ENCODE results near the gene NPDC1. TPM values are rescaled to one million over a fixed set of nuclear protein-coding genes. Genes with fewer than 3 reads are reported as not detected.

Gene NPDC1
- total RNA-seq, 2 experiments from 2014 or later, result 14.2 to 15.9 TPM

Other genes with a start within 250 kb of the NPDC1 start
- gene CCDC183, start 249.8 kb downstream of the NPDC1 start, total RNA-seq, result under 1 TPM; 0.38 to 0.47 TPM
- 10 to 100 TPM; 74.9 to 82.7 TPM for gene RABL6, start 238.2 kb downstream of the NPDC1 start, total RNA-seq
- gene AJM1, start 203.7 kb downstream of the NPDC1 start, total RNA-seq, result 1 to 10 TPM; 1.7 to 2.0 TPM
- gene PHPT1, start 196.8 kb downstream of the NPDC1 start, total RNA-seq, result 100 to 1,000 TPM; 110 to 116 TPM
- 10 to 100 TPM; 15.9 to 16.1 TPM for gene MAMDC4, start 193.8 kb downstream of the NPDC1 start, total RNA-seq
- gene EDF1, start 179.9 kb downstream of the NPDC1 start, total RNA-seq, result 100 to 1,000 TPM; 259 to 288 TPM
- 10 to 100 TPM; 39.7 to 41.8 TPM for gene TRAF2, start 159.7 kb downstream of the NPDC1 start, total RNA-seq
- gene FBXW5, start 101.4 kb downstream of the NPDC1 start, total RNA-seq, result 10 to 100 TPM; 44.0 to 47.8 TPM
- gene C8G, start 100.9 kb downstream of the NPDC1 start, total RNA-seq, result under 1 TPM in 1 of 2 experiments, not detected in 1; 0.83 TPM
- 1 to 10 TPM; 1.1 to 1.9 TPM for gene LCN12, start 93.9 kb downstream of the NPDC1 start, total RNA-seq
- not detected for gene PTGDS, start 68.7 kb downstream of the NPDC1 start, total RNA-seq
- not detected for gene LCNL1, start 63.2 kb downstream of the NPDC1 start, total RNA-seq
- 10 to 100 TPM; 75.9 to 76.8 TPM for gene PAXX, start 53.8 kb downstream of the NPDC1 start, total RNA-seq
- gene CLIC3, start 49.6 kb downstream of the NPDC1 start, total RNA-seq, result not detected
- gene ABCA2, start 17.9 kb downstream of the NPDC1 start, total RNA-seq, result 1 to 10 TPM; 4.1 to 4.7 TPM
- not detected for gene FUT7, start 14.1 kb downstream of the NPDC1 start, total RNA-seq
- not detected for gene ENTPD2, start 7.9 kb upstream of the NPDC1 start, total RNA-seq
- gene SAPCD2, start 24.4 kb upstream of the NPDC1 start, total RNA-seq, result 1 to 10 TPM; 3.8 to 3.9 TPM
- gene UAP1L1, start 31.3 kb upstream of the NPDC1 start, total RNA-seq, result 1 to 10 TPM; 2.6 to 3.4 TPM
- gene MAN1B1, start 40.8 kb upstream of the NPDC1 start, total RNA-seq, result 10 to 100 TPM; 18.7 to 18.9 TPM
- gene DPP7, start 68.6 kb upstream of the NPDC1 start, total RNA-seq, result 100 to 1,000 TPM; 162 to 167 TPM
- gene GRIN1, start 93.0 kb upstream of the NPDC1 start, total RNA-seq, result under 1 TPM in 1 of 2 experiments, not detected in 1; 0.35 TPM
- not detected for gene LRRC26, start 123.9 kb upstream of the NPDC1 start, total RNA-seq
- not detected for gene TMEM210, start 125.9 kb upstream of the NPDC1 start, total RNA-seq
- 10 to 100 TPM; 34.8 to 36.6 TPM for gene ANAPC2, start 142.4 kb upstream of the NPDC1 start, total RNA-seq
- gene SSNA1, start 142.5 kb upstream of the NPDC1 start, total RNA-seq, result 10 to 100 TPM; 48.2 to 49.9 TPM
- gene TPRN, start 154.6 kb upstream of the NPDC1 start, total RNA-seq, result 1 to 10 TPM; 2.1 to 2.6 TPM
- gene TMEM203, start 159.5 kb upstream of the NPDC1 start, total RNA-seq, result 10 to 100 TPM; 21.8 to 23.2 TPM
- gene NDOR1, start 159.5 kb upstream of the NPDC1 start, total RNA-seq, result 10 to 100 TPM; 25.3 to 26.1 TPM
- gene RNF208, start 176.1 kb upstream of the NPDC1 start, total RNA-seq, result 1 to 10 TPM; 4.9 to 5.0 TPM
- gene CYSRT1, start 179.0 kb upstream of the NPDC1 start, total RNA-seq, result under 1 TPM; 0.17 to 0.26 TPM
- not detected for gene RNF224, start 181.3 kb upstream of the NPDC1 start, total RNA-seq
- gene SLC34A3, start 184.7 kb upstream of the NPDC1 start, total RNA-seq, result not detected
- gene TUBB4B, start 195.1 kb upstream of the NPDC1 start, total RNA-seq, result 100 to 1,000 TPM; 193 to 196 TPM
- not detected for gene STPG3, start 205.1 kb upstream of the NPDC1 start, total RNA-seq
- gene NELFB, start 209.2 kb upstream of the NPDC1 start, total RNA-seq, result 10 to 100 TPM; 47.0 to 47.1 TPM
- gene TOR4A, start 231.5 kb upstream of the NPDC1 start, total RNA-seq, result 1 to 10 TPM in 1 of 2 experiments, under 1 TPM in 1; 0.93 to 1.1 TPM